Activated CD4-positive, alpha-beta T cell treated with anti-CD3 and anti-CD28 coated beads for 48 hours (primary cell): Measurements from ENCODE around the gene CRTAC1.

Experiments
- DNase-seq: peaks from one replicate; pipeline ENCODE4 v3.0.0-alpha.2; 2020

CRTAC1 gene

DNA sequence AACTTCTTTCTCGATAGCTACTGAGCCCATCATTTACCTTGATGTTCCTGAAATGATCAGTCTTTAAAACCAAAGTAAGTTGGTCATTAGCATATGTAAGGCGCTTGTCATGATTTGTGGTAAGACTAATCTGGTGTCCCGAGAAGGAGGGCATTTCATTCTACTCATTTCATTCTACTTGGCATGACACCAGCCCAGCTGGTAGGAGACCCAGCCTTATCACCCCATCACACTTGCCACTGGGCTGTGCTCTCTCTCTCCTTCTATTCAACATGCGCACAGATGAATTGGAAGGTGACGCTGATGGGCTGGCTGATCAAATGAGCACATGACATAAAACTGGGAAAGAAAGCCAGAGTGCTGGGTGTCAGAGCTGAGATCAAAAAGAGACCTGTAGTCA is 65.7 kb downstream of the CRTAC1 start:
- DNase-seq: no peak

DNA sequence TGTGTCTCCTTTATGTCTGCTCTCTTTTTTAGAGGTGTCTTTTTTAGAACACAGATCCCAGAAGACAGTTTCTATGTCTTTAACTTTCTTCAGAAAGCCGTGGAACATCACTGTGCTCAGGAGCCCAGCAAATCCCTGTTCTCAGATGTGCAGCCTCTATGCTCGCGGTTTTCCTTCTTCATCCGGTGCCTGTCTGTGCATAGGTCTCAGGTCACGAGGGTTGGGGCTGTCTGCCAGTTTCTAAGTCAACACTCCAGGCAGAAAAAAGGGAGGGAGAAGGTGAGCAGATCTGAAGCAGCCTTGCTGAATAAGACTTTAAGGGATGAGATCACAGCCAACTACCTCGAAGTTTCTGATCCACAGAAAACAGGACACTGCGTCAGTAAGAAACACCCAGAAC is 68.5 kb downstream of the CRTAC1 start:
- no peak for DNase-seq

DNA sequence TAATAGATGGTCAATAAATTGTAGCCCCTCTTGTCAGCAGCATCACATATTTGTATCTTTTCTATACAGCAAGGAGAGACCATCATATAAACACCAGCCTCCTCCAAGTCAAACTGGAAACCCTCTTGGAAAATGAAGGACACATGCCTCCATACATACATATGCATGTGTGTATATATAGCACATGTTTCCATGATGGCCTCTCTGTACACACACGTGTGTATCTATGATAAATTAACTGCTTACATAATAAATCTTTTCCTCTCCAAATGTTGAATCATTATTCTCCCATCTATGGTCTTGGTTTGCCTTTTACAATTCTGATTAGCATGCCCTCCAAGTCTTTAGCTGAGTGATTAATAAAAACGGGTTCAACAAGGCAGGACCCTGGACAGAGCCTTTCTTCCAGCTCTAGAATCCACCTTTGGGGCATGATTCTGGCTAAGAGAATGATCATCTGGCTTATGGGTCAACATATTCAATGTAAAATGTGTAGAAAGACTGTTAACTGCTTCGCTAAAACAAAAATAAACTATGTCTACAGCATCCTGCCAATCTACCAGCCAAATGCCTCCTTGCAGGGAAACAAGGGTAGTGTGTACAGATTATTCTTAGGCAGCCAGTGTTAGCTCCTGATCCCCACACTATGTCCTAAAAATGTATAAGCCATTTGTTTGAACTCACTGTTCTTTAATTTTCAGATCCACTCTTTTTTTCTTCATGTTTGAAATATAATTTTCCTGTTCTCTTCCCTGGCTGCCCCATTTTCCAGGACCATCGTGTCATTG is 70.0 kb downstream of the CRTAC1 start:
- DNase-seq: no peak

DNA sequence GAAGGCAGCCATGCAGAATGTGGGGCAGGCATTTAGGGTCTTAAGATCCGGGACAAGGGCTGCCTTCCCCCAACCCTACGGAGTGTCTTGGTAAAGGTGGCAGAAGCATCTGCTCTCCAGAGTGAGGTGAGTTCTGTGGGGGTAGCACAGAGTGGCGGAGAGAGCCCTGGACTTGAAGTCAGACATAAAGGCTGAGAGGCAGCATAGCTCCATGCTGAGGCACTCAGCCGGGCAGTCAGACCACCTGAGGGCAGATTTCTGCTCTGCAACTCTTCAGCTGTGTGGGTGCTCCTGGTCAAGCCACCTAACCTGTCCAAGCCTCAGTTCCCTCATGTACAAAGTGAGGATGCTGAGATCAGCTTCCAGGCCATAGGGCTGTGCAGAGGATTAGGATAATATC is 81.0 kb downstream of the CRTAC1 start:
- no peak for DNase-seq

DNA sequence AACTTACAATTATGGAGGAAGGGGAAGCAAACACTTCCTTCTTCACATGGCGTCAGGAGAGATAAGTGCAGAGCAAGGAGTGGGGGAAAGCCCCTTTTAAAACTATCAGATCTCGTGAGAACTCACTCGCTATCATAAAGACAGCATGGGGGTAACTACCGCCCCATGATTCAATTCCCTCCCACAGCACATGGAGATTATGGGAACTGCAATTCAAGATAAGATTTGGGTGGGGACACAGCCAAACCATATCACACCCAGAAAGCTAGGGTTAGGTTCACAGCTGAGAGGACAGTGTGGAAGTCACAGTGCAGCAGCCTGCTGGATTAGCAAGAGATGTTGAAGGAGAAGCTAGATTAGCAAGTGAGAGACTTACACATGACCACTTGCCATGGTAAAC is 81.6 kb downstream of the CRTAC1 start:
- no peak for DNase-seq

DNA sequence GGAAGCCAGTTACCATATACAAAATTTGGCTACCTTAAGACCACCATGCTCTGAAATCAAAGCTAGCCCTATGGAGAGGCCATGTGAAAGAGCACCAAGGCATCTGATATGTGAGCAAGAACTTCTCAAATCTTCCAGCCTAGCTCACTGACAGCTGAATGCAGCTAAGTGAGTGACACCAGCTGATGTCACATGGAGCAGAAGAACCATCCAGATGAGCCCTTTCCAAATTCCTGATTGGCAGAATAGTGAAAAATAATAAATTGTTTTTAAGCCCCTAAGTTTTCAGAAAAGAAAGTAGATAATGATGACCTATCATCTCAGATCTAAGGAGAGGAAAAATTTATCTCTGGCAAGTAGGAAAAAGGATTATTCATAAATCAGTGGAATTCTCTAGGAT is 85.6 kb downstream of the CRTAC1 start:
- DNase-seq: no peak

DNA sequence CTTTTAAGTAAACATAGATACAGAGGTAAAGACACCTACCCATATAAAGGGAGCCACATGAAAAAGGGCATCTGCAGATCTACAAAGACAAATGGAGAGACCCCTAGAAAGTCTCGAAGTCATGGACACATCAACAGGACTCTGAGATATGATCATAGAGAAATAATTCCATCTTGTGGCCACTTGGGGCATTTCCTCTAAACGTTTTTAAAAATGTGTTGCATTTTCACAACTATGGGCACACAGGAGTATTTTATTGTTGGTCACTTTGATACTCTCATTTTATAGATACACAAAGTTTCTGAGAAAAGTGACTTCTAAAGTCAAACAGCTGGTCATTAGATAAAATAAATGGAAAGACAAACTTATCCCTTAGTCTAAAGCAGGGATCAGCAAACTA is 87.1 kb downstream of the CRTAC1 start:
- no peak for DNase-seq

DNA sequence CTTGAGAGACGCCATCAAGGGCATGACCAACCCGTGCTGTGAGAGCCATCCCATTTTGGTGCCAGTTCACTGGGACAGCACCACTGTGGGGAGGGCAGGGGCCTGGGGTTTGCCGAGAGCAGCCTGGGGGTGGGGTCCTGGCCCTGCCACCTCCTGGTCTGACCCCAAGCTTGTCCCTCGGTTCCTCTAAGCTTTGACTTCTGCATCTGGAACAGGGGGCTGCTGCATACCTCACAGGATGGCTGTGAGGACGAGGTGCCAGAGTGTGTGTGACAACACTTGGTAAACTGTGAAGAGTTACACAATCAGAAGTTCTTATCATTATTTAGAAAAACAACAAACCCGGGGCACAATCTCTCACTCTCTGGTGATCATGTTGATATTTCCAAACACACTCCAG is 89.9 kb downstream of the CRTAC1 start:
- no peak for DNase-seq

DNA sequence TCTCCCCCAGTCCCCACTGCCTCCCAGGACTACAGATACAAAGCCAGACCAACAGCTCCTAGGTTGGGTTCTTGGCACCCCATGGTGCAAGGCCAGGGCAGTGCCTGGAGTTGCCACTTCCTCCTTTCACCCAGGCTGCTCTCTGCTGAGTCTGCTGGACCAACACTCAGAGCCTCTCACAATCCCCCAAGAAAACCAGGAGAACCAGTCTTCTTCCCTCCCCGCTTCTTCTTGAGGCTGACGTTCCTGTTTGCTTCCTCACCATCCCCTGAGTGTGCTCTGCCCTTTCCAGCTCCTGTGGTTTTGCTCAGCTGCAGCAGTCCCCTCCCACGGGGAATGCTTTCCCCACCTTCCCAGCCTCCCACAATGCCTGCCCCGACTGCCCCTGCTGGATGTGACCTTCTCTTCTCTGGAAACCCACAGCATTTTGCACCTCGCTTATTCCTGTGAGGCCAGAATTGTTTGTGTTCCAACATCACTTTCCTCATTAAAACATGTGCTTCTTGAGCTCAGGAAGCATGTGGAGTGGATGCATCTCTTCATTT is 90.9 kb downstream of the CRTAC1 start:
- DNase-seq: no peak

DNA sequence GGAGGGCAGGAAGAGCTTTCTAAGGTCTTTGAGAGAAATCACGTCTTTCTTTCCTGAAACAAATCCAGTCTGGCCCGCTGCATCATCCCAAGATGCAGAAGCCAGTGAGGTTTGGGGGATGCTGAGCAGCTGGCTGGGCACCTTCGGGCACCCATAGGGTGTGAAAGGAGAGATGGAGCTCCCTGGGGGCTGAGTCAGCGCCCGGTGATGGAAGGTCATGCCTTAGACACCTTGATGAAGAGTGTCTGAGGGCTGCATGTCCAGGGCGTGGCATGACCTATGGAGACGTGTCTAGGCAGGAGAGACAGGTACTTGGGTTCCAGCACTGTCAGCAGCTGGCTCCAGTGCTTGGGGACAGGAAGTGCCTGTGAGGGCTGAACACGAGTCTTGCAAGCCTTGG is 92.5 kb downstream of the CRTAC1 start:
- no peak for DNase-seq

DNA sequence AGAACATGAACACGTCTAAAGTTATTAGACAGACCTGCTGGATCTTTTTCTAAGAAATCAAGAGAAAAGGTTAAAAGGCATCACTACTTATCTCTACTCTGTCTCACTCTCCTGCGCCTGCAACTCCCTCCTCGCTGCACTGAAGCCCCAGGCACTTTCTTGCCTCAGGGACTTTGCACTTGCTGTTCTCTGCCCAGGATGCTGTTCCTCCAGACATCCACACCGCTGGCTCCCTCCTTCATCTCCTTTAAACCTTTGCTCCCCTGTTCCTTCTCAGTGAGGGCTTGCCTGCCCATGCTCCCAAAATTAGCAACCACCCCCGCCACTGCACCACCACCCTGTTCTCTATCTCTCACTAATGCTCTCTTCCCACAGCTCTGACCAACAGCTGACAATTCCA is 93.4 kb downstream of the CRTAC1 start:
- DNase-seq: no peak

DNA sequence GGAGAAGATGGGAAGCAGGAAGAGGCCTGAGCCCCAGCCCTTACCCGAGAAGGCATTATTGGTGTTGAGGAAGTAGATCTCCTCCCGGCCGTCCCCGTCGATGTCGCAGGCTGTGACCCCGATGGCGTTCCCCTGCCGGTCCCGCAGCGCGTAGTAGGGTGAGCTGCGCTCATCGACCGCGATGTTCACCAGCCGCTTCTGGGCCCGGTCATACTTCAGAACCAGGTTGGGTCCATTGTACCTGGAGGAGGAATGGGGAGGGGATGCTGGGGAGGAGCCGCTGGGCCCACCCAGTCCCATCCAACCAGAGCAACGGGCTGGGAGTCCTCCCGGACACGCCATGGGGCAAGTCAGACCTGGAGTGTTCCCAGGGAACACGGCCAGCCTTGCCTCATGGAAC is 94.3 kb downstream of the CRTAC1 start:
- no peak for DNase-seq

DNA sequence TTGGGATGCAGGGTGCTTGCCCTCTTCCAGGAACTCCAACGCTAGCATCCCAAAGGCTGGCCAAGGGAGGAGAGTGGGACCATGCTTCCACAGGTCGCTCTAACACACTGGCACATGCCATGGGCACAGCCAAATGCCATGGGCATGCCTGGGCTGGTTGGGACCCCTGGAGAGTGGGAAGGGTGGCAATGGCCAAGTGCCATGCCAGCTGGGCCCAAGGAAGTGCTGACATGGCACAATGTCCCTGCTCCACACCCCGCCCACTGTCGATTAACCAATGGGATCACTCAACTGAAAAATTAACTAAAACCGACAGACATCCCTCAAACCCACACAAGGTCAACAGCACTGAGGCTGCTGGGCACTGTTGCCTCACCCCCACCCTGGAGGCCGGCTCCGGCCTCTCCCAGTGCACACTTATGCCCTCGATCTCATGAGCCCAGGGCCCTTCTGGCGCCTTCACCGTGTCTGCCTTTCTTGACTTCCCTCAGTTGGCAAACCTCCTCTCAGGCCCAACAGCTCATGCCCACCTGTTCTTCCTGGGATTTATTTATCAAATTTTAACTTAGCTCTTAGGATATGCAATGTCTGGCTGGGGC is 97.4 kb downstream of the CRTAC1 start:
- DNase-seq: no peak

DNA sequence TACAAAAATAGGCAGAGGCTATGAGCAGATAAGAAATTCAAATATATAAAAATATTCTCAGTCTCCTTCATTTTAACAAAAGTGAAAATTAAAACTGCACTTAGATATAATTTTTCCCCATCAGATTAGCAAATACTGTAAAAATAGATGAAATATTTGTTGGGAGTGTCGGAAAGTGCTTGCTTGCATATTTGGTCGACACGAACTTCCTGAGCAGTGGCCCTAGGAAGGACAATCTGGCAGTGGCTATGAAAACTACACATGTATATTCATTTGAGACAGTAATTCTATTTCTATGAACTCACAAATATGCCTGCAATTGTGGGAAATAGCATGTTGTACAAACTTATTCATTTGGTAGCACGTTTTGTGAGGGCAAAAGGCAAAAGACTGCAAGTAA is 99.4 kb downstream of the CRTAC1 start:
- DNase-seq: no peak

DNA sequence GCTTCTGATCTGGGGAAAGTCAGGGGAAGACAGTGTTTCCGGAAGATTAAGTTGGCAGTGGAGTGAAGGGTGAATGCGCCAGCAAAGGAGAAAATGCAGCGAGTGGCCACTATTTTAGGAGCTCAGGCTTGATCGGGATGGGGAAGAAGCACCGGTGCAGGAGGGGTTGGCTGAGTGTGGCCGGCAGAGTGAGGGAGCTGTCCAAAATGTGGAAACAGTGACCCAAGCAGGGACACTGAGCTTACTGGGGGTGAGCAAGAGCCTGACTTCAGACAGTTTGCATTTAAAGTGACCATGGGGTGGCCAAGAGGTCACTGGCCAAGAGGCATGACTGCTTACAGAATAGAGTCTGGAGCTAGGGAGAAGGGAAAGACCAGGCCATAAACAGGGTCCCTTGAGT is 101.5 kb downstream of the CRTAC1 start:
- DNase-seq: no peak

DNA sequence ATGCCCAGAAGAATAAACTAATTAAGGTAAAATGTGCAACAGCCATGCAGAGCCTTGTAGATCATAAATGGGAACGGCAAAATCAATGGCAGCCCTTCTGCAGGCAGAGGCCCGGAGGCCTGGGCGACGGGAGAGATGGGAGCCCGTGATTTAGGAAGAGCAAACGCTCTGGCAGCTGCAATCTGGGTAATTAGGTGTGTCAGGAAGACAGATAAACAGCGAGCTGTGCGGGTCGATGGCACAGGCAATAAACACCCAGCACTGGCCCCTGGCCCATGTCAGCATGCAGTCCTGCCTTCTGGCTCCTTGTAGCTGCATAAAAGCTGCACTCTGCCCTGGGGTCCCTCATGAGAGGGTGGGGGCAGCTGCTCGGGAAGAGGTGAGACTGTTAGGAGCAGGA is 102.8 kb downstream of the CRTAC1 start:
- DNase-seq: no peak

DNA sequence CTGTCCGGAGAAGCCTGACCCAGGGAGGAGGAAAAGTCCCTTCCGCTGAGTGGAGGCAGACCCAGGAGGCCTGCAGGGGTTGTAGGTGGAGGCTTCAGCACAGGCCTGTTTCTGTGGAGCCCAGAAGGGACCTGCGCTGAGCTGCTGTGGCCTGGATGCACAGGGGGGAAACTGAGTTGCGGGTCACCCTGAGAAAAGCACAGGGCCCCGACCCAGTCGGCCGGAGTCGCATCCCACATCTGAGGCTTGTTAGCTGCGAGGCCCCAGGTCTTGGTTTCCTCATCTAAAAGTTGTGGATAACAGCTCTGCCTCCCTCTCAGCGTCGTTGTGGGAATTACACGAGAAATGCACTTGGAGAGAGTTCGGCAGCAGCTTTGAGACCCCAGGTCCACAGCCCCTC is 104.4 kb downstream of the CRTAC1 start:
- no peak for DNase-seq

DNA sequence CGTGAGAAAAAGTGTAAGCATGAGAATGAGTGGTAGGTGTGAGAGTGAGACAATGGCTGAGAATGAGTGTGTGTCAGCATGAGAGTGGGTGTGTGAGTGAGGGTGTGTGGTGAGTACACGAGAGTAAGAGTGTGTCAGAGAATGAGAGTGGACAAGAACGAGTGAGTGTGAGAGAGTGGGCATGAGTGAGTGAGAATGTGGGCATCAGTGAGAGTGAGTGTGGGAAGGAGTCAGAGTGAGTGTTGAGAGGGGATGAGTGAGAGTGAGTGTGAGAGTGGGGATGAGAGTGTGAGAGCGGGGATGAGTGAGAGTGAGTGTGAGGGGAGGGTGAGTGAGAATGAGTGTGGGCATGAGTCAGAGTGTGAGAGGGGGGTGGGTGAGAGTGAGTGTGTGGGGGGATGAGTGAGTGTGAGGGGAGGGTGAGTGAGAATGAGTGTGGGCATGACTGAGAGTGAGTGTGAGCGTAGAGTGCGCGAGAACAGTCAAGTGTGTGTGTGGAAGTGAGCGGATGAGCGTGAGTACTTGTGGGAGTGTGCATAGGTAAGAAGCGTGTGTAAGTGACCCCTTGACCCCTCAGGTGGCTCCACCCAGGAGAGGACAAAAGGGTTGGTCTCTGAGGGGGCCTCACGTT is 105.0 kb downstream of the CRTAC1 start:
- DNase-seq: no peak

DNA sequence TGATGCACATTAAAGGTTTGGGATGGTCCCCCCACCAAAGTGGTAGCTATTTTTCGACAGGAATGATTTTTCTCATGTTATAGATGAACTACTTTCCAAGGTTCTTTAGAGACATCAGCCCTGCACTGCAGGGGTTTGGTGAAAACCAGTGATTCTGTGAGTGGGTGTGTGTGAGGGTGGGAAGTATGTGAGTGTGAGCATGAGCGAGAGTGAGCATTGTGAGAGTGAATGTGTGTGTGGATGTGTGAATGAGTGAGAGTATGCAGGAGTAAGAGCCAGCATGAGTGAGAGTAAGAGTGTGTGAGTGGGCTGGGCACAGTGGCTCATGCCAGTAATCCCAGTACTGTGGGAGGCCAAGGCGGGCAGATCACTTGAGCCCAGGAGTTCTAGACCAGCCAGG is 105.7 kb downstream of the CRTAC1 start:
- DNase-seq: no peak

DNA sequence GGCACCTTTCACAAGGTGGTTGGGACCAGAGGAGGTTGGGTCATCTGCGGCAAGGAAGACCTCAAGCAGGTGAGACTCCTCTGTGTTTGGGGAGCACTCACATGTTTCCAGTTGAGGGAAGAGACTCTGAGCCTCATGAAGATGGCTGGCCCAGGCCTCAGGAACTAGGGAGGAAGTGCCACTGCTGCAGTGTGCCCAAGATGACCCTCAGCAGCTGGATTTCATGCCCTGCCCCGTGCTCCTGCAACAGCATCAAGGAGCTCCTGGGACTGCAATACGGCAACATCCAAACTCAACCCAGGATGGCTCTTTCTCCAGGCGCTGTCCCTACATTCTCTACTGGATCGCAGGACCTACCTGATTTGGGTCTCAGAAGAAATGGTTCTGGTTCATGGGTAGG is 106.9 kb downstream of the CRTAC1 start:
- DNase-seq: no peak

DNA sequence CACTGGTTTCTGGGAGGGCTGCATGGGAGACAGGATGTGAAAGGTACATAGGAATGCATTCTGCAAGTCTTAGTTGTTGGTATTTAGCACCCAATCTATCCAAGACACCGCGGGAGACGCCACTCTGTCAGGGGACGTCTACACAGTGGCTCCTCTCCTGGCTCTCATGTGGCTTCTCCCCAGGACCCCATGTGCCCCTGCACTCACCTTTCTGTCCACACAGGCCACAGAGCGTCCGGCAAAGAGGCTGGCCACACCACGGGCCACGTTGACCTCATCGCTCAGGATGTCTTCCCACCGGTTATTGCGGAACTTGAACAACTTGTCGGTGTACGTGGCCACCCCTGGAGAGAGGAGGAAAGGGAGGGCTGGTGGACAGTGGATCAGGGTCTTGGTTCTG is 107.4 kb downstream of the CRTAC1 start:
- no peak for DNase-seq

DNA sequence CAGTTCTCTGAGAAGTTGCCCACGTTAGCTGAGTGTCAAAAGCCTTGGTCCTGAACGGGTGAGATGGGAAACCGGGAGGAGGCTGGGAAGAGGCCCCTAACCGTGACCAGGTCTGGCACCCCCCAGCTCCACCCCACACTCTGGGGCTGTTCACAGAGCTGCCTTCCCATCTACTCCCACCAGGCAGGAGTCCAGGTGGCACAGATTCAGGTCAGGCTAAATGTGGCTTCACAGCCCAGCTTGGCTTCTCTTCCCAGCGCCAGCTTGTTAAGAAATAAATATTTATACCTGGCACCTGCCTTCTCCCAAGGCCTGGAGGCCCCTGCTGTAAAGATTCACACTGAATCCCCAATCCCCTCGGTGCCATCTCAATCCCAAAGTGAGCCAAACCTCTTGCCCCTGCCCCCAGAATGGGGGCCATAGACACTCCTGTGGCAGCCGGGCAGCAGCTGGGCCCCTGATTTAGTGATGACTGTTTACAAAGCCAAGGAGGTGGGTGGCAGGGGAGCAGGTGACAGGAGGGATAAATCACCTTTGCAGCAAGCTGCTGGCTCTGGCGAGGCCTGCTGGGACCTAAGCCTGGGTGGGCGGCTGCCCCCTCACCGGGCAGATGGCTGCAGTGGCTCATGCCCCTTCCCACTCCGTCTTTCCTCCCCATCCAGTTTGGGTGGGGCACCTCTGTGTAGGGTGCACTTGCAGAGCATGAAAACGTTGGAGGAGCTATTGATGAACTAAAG is 108.2 kb downstream of the CRTAC1 start:
- no peak for DNase-seq

DNA sequence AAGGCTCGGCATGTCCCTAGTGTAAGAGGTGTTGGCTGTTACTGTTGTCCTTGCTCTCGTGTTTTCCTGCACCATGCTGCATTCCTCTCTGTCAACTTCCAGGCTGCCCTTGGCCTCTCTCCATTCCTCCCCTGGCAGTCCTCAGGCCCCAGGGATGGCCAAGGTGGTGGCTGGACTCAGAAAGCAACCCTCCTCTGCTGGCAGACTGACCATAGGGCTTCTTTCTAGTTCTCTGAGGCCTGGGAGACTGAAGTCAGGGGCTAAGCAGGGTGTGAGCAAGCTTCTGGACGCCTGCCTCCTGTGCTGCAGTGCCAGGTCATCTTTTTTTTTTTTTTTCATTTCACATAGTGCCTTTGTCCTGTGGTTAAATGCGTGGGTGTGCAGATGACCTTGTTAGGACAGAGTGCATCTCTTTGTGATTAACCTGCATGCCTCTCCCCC is 108.8 kb downstream of the CRTAC1 start:
- no peak for DNase-seq

DNA sequence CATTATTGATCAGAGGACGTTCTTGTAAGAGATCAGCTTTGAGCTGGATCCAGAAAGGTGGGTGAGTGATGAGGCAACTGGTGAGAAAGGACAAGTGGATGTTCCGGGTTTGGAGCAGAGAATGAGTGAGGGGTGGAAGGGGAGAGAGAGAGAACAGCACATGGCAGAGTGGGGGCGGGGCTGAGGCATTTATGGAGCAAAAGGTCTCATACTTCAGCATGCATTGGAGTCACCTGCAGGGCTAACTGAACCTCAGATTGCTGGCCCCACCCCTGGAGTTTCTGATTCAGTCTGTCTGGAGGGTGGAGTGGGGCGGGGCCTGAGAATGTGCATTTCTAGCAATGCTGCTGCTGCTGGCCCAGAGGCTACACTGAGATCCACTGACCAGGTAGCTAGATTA is 109.6 kb downstream of the CRTAC1 start:
- no peak for DNase-seq
